Testis (tissue), 2 donors: ENCODE measurements around the gene AXDND1.

ENCODE experiments used
- POLR2A ChIP-seq: fragments of 450-650 bp; IDR thresholded peaks from one replicate; pipeline ENCODE4 v1.6.1; 2017; ENCODE audit warnings: antibody characterized with exemption, mild to moderate bottlenecking, moderate library complexity
- TF ChIP-seq, protein P1 (sequence below), 3 experiments: fragments of 450-650 bp in 2 of 3; fragments of 200-600 bp in 1 of 3; sonication (generic) in 1 of 3; IDR thresholded peaks; one replicate each; pipeline ENCODE4 v1.5.1; 2016 to 2019; ENCODE audit warnings: antibody characterized with exemption in 3 of 3, mild to moderate bottlenecking in 2 of 3, moderate library complexity in 1 of 3

DNA sequence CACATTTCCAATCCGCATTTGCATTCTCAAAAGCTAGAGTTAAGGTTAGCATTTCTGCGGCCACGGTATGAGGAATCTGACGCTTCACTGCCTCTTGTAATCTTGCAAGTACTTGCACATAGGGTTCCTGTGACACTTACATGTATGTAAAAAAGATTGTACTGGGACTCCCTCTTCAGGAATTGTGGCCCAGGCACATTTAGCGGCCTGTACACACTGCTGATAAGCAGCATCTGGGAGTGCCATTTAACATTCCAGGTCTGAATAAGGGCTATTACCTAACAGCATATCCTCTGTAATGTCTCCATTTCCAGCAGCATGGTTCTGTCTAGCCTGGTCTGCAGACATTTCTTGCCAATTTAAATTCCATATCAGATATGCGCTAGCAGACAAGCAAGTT is 75.7 kb downstream of the AXDND1 start:
- TF ChIP-seq, protein P1, sequence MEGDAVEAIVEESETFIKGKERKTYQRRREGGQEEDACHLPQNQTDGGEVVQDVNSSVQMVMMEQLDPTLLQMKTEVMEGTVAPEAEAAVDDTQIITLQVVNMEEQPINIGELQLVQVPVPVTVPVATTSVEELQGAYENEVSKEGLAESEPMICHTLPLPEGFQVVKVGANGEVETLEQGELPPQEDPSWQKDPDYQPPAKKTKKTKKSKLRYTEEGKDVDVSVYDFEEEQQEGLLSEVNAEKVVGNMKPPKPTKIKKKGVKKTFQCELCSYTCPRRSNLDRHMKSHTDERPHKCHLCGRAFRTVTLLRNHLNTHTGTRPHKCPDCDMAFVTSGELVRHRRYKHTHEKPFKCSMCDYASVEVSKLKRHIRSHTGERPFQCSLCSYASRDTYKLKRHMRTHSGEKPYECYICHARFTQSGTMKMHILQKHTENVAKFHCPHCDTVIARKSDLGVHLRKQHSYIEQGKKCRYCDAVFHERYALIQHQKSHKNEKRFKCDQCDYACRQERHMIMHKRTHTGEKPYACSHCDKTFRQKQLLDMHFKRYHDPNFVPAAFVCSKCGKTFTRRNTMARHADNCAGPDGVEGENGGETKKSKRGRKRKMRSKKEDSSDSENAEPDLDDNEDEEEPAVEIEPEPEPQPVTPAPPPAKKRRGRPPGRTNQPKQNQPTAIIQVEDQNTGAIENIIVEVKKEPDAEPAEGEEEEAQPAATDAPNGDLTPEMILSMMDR (IDR thresholded peaks at IDR 0.05), result no peak
- no peak for TF ChIP-seq POLR2A
